Activated naive CD4-positive, alpha-beta T cell (primary cell): ENCODE results near the gene WIPF1.
A peak's percentile ranks its signal among the peaks of the same experiment; 100 is the strongest.

Source experiments
- DNase-seq, 4 experiments: peaks; one replicate each; lab custom pipeline; 2025; lab: John Stamatoyannopoulos, UW

The WIPF1 gene

GRCh38 chr2:174621323-174621722 lies 23.7 kb upstream of the WIPF1 start:
- DNase-seq: no peak

GRCh38 chr2:174618179-174618578 lies 20.6 kb upstream of the WIPF1 start:
- DNase-seq: no peak

GRCh38 chr2:174617718-174618117 lies 20.1 kb upstream of the WIPF1 start:
- no peak for DNase-seq

GRCh38 chr2:174617120-174617519 lies 19.5 kb upstream of the WIPF1 start:
- no peak for DNase-seq

GRCh38 chr2:174615871-174616436 lies 18.4 kb upstream of the WIPF1 start:
- no peak for DNase-seq

- no peak for DNase-seq
These were observed 16.7 kb upstream of the WIPF1 start for GRCh38 chr2:174614261-174614660.

GRCh38 chr2:174613531-174613930 lies 15.9 kb upstream of the WIPF1 start:
- DNase-seq: no peak

- DNase-seq: no peak
These were observed 15.4 kb upstream of the WIPF1 start for GRCh38 chr2:174612970-174613369.

- no peak for DNase-seq
These were observed 14.2 kb upstream of the WIPF1 start for GRCh38 chr2:174611854-174612253.

GRCh38 chr2:174611006-174611405 lies 13.4 kb upstream of the WIPF1 start:
- DNase-seq: no peak

- no peak for DNase-seq
These were observed 12.8 kb upstream of the WIPF1 start for GRCh38 chr2:174610243-174610995.

GRCh38 chr2:174609261-174609660 lies 11.7 kb upstream of the WIPF1 start:
- DNase-seq: no peak

GRCh38 chr2:174608866-174609214 lies 11.2 kb upstream of the WIPF1 start:
- no peak for DNase-seq

- no peak for DNase-seq
These were observed 10.6 kb upstream of the WIPF1 start for GRCh38 chr2:174607989-174608865.

- no peak for DNase-seq
These were observed 10.0 kb upstream of the WIPF1 start for GRCh38 chr2:174607584-174607983.

- DNase-seq: no peak
These were observed 8.7 kb upstream of the WIPF1 start for GRCh38 chr2:174606336-174606735.

- DNase-seq: no peak
These were observed 8.1 kb upstream of the WIPF1 start for GRCh38 chr2:174605687-174606086.

GRCh38 chr2:174603280-174603679 lies 5.7 kb upstream of the WIPF1 start:
- DNase-seq: peak in 1 of 4 experiments; percentile 14

- no peak for DNase-seq
These were observed 5.1 kb upstream of the WIPF1 start for GRCh38 chr2:174602745-174603144.

- no peak for DNase-seq
These were observed 2.7 kb upstream of the WIPF1 start for GRCh38 chr2:174600349-174600748.

- no peak for DNase-seq
These were observed 1.8 kb upstream of the WIPF1 start for GRCh38 chr2:174599310-174599921.

GRCh38 chr2:174597009-174597344 lies 627 bp downstream of the WIPF1 start:
- DNase-seq: no peak
